NCI-H226 (cell line): ENCODE data around the gene NEDD8.

ENCODE experiments used
- DNase-seq: peaks from one replicate; pipeline ENCODE4 v3.0.0-alpha.2; 2015

NEDD8 gene

GRCh38 chr14:24232121-24232644 lies at the start of gene NEDD8:
Gene NEDD8, minus strand, starts transcription at chr14:24232367. Its CDS starts 100 bp downstream, at chr14:24232267.
- peak; percentile 98 for DNase-seq

- no peak for DNase-seq
Observed at GRCh38 chr14:24281636-24282035, 49.5 kb upstream of the NEDD8 start.

GRCh38 chr14:24280797-24281460 lies 48.8 kb upstream of the NEDD8 start:
- DNase-seq, result no peak

- DNase-seq, result peak; percentile 30
Observed at GRCh38 chr14:24279301-24280186, 47.4 kb upstream of the NEDD8 start.

- DNase-seq, result no peak
Observed at GRCh38 chr14:24278424-24278823, 46.3 kb upstream of the NEDD8 start.

GRCh38 chr14:24277606-24278321 lies 45.6 kb upstream of the NEDD8 start:
- no peak for DNase-seq

- no peak for DNase-seq
Observed at GRCh38 chr14:24277071-24277470, 44.9 kb upstream of the NEDD8 start.

GRCh38 chr14:24274101-24274543 lies 42.0 kb upstream of the NEDD8 start:
- peak; percentile 98 for DNase-seq

GRCh38 chr14:24273422-24273998 lies 41.3 kb upstream of the NEDD8 start:
- DNase-seq, result no peak

- no peak for DNase-seq
Observed at GRCh38 chr14:24272467-24272866, 40.3 kb upstream of the NEDD8 start.

GRCh38 chr14:24271834-24272263 lies 39.7 kb upstream of the NEDD8 start:
- no peak for DNase-seq

GRCh38 chr14:24271134-24271833 lies 39.1 kb upstream of the NEDD8 start, which contains the start of gene RABGGTA:
Gene RABGGTA, minus strand, starts transcription at chr14:24271597. Its CDS starts 482 bp downstream, at chr14:24271115.
- peak; percentile 86 for DNase-seq

- no peak for DNase-seq
Observed at GRCh38 chr14:24270537-24271133, 38.5 kb upstream of the NEDD8 start.

- no peak for DNase-seq
Observed at GRCh38 chr14:24269910-24270536, 37.9 kb upstream of the NEDD8 start.

GRCh38 chr14:24269368-24269767 lies 37.2 kb upstream of the NEDD8 start:
- no peak for DNase-seq

GRCh38 chr14:24268225-24268624 lies 36.1 kb upstream of the NEDD8 start:
- DNase-seq, result no peak

- DNase-seq, result no peak
Observed at GRCh38 chr14:24267516-24267915, 35.3 kb upstream of the NEDD8 start.

GRCh38 chr14:24266344-24267244 lies 34.4 kb upstream of the NEDD8 start:
- DNase-seq, result no peak

GRCh38 chr14:24264298-24264697 lies 32.1 kb upstream of the NEDD8 start:
- DNase-seq, result peak; percentile 31

GRCh38 chr14:24263848-24264247 lies 31.7 kb upstream of the NEDD8 start:
- no peak for DNase-seq
